NCI-H524 treated with DMSO at 0.1 percent for 48 hours (cell line): ENCODE measurements around the gene ATXN1.
A peak's percentile ranks its signal among the peaks of the same experiment; 100 is the strongest.
"Not testable (repeated sequence)": the region's sequence is repeated elsewhere in the genome, so short reads cannot be mapped to it uniquely, and the experiment has no call there.

Experiments
- DNase-seq: peaks from one replicate; lab custom pipeline; 2025; lab: John Stamatoyannopoulos, UW

Gene ATXN1

GRCh38 chr6:16615215-16615614, 146.0 kb downstream of the ATXN1 start:
- DNase-seq = not testable (repeated sequence)

GRCh38 chr6:16614143-16614542, 147.1 kb downstream of the ATXN1 start:
- not testable (repeated sequence) for DNase-seq

DNA sequence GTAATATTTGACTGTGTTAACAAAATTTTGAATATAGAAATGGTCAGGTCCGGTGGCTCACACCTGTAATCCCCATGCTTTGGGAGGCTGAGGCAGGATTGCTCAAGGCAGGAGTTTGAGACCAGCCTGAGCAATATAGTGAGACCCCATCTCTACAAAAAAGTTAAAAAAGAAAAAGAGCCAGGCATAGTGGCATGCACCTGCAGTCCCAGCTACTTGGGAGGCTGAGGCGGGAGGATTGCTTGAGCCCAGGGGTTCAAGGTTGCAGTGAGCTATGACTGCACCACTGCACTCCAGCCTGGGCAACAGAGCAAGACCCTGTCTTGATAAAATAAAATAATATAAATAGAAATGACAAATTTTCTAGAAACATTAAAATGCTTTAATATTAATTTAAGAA, 147.8 kb downstream of the ATXN1 start:
- DNase-seq = not testable (repeated sequence)

DNA sequence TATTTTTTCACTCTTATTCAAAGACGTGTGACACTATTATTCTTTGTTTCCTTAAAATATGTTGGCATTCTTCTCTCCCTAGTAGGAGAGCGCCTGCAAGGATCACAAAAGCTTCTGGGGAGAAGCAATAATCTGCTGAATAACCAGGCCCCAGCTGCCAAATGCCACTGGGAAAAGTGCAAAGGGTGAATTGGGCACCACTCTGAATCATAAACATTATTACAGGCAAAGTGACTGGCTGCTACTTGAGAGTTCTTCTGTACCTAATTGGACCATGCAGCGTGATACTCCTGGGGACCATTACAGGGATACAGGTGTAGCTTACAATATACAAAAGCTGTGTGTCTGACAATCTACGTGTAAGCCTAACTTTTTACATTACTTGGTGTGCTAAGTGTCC, 152.8 kb downstream of the ATXN1 start:
- no peak for DNase-seq

DNA sequence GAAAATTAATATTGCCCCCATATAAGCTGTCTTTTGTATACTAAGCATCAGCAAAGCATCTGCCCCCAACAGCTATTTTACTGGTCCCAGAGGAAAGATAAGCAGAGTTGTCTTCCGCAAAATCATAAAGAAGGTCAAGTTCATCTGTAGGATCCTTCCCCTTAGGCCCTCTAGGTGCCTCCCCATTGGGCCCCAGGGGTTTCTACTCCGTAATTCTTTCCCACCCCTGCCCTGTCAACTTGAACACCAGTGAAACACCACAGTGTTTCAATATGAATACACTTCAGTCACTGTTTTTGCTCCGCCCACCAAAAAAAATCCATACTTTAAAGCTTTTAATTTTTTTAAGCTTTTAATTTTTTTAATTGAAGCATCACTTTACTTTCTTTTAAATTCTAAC, 159.2 kb downstream of the ATXN1 start:
- DNase-seq = no peak

- no peak for DNase-seq
These were observed 160.6 kb downstream of the ATXN1 start for GRCh38 chr6:16600701-16601100.

- DNase-seq = no peak
These were observed 161.2 kb downstream of the ATXN1 start for GRCh38 chr6:16600026-16600425.

DNA sequence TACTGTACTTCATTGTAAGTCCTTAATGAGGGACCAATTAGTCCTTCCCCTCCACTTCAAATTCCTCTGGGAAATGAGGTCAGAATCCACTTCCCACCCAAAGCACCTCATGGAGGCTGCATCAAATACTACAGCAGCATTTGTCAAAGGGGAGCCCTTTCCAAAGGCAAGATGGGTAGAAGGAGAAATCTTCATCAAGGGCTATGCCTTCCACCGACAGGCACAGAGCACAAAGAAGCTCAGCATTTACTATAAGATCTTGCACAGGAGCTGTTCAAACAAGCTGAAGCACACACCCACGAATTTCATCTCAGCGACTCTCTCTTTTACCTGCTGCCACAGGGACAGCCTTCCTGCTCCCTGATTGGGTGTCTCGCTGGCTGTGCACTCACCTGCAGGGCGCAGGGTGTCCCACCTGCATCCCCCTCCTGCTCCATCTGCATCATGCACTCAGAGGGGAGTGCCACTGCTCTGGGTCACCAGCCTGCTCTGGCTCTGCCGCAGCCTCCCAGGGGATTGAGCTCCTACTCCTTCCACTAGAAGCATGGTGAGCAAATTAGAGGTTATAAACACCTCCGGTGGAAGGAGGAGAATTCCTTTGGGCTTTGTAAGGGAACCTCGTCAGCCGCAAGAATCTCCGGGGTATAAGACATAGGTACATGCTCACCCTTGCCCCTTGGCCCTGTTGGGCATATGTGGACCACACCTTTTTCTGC, 164.5 kb downstream of the ATXN1 start:
- no peak for DNase-seq

- no peak for DNase-seq
These were observed 165.6 kb downstream of the ATXN1 start for GRCh38 chr6:16595514-16596120.

DNA sequence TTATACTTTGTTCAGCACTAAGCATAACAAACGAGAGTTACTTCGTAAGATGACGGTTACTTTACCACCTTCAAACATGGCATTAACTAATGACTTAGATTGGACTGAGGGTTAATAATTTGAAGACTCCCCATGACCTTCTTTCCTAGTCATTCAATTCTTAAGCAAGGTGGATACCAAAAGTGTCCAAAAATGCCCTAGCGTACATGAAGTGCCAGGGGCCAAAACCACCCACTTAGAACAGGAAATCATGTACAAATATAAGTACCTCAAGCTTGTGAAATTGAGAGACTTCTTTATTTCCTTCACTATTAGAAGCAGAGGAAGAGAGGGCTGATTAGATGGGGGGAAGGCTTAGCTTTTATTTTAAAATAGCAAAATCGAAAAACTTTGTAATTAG, 166.4 kb downstream of the ATXN1 start:
- DNase-seq = no peak

DNA sequence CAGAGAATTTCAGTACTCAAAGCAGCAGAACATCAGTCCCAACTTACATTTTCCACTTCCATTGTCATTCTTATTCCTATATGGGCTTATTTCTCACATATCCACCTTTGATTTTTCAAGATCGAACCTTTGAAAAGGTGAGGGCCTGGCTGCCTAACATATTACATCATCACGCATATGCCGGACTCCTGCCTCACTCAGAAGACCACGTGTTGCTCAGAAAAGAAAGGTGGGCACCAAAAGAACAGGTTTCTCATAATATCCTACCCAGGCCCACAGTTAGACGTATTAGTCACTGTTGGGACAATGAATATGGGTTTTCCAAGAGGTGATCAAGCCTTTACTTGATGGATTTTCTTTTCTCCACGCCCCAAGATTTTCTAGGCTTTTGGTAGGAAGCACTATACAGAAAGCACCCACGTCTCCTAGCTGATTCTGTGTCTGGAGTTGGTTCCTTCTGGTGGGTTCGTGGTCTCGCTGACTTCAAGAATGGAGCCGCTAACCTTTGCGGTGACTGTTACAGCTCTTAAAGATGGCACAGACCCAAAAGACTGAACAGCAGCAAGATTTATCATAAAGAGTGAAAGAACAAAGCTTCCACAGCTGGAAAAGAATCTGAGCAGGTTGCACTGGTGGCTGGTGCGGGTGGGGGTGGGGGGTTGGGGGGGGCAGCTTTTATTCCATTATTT, 168.9 kb downstream of the ATXN1 start:
- DNase-seq = no peak

DNA sequence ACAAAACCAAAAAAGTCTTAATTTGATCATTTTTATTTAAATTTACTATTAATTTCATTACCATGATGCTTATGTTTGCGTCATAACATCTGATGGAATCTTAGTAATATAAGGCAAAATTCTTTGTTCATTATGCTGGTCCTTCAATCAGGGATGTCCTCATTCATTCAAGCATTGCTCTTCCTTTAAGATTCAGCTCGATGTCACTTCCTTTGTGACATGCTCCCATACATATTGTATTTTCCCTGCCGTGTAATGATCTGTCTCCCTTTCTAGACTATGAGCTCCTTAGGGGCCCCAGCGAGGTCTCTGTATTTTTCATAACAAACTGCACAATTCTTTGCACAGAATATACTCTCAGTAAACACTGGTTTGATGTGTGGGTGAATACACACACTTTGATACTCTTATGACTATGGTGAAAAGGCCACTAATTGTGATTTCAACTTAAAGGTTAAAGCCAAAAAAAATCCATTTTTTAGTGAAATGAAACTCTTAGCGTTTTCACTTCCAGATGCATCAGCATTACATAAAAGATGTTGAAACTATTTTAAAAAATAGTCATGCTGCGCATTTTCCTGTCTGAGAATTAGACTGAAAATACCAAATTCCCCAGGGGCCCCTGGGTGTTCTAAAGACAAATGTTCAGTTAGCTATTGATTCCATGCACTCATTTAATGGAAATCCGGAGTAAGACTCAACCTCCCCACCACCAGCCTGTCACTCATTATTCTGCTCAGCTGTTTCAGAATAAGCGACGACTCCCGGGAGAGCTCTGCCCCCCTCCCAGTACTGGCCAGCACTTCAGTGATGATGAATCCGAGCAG, 169.7 kb downstream of the ATXN1 start:
- no peak for DNase-seq

GRCh38 chr6:16585805-16586204, 175.5 kb downstream of the ATXN1 start:
- no peak for DNase-seq

DNA sequence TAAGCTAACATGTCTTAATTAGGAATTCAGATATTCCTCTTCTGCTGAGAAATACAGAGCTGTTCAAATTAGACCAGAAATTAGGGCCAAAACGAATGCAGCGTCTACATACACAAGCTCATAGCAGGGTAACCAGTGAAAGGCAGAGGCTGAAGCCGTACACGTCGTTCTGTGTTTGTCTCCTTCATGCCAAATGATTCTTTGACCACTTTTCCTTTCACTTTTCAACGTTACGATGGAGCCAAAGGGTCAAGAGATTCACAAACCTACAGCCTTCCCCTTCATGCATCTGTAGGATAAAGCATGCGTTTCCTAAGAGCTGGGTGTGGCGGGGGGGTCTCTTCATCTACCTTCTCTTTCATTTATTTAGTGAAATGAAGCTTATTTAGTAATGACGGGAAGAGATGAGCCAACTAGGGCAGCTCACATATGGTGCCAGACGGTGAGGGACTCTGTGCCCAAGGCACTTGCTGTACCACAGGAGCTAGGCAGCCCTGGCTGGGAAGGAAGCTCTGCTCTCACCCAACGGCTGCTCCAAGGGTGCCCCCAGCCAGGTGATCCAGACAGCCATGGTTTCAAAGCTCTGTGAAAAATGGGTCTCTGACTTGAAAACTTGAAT, 178.0 kb downstream of the ATXN1 start:
- no peak for DNase-seq

DNA sequence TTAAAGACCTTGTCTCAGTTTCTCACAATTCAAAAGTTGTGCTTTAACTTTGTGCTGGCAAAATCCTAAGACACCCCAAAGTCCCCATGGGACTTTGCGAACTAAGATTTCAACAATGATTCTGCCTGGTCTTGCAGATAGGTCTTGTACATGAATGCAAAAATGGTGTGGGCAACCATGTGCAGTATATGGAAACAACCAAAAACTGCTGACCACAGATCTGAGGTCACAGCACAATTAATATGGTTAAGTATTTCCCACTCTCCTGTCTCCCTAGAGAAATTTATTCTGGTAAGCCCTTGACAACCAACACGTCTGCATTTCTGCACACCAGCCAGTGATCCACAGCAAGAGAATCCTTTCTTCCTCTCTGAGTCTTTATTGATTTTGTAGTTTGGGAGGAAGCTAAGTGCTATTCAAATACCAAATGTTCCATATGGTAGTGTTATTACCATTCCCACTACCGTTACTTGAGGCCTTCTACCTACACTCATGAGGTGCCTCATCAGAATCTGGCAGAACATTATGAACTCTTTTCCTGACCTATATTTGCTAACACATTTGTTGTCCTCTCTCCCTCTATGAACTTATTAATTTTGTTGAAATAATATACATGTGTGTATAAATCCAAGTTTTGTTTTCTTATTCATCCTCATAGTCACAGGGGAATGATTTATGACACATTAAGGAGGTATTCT, 178.7 kb downstream of the ATXN1 start:
- DNase-seq = no peak

DNA sequence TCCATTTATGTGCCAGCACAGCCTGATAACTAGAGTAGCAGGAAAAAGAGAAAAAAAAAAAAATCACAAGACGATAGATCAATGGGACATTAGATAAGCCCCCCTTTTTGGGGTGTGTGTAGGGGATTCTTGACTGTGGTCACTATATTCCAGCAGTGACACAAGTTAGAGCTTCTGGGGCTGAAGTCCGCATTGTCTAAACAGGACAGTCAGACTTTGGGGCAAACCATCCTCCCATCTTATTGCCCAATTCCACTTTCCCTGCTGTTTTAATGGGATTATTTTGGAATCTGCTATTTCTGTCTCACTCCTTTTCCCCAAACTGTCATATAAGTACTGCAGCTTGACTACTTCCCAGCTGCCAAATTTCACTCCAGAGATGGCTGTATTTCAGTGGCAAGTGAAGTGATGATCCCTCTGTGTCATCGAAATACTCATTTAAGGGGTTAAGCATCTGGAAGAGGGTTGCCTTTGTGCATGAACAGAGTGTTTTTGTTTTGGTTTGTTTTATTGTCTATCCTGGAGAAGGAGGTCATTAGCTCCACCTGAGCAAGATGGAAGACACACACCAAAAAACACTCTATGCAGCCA, 182.5 kb downstream of the ATXN1 start:
- DNase-seq = no peak

- peak; percentile 17 for DNase-seq
These were observed 184.6 kb downstream of the ATXN1 start for GRCh38 chr6:16576451-16577368.

DNA sequence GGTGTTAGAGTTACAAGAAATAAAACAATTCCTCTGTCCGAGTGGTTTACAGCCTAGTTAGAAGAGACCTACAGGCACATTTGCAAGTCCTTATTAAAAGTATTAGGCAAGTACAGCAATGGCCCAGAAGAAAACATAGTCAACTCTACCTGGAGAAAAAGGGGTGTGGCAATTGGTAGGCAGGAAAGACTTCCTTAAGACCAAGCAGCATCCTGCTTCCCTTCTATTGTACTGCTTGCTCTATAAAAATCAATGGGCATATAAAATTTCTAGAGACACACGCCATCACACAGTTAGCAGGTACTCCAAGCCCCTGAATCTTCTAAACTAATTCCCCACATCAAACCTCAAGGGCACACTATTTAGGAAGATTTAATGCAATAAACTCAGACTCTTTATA, 185.6 kb downstream of the ATXN1 start:
- DNase-seq = no peak

DNA sequence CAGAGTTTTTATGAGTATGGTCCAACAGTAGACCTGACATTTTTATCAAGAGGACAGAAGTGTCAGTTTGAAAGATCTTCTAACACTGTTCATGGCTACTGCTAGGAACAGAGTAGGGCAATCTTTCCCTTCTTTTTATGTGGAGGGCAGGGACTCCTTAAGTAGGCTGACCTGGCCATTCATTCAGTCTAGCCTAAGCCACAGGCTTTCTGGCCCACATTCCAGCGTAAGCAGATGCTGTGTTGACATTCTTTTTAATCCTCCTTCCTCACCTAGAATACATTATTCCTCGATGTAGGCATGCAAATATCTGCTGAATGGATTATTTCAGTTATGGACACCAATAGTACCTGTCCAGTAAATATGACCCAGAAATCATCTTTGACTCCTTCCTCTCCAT, 188.3 kb downstream of the ATXN1 start:
- DNase-seq = no peak

- no peak for DNase-seq
These were observed 188.9 kb downstream of the ATXN1 start for GRCh38 chr6:16572317-16572716.
